ENCODE data around the gene IL19.
"Not testable (repeated sequence)": the region's sequence is repeated elsewhere in the genome, so short reads cannot be mapped to it uniquely, and the experiment has no call there.

IL19 gene

DNA sequence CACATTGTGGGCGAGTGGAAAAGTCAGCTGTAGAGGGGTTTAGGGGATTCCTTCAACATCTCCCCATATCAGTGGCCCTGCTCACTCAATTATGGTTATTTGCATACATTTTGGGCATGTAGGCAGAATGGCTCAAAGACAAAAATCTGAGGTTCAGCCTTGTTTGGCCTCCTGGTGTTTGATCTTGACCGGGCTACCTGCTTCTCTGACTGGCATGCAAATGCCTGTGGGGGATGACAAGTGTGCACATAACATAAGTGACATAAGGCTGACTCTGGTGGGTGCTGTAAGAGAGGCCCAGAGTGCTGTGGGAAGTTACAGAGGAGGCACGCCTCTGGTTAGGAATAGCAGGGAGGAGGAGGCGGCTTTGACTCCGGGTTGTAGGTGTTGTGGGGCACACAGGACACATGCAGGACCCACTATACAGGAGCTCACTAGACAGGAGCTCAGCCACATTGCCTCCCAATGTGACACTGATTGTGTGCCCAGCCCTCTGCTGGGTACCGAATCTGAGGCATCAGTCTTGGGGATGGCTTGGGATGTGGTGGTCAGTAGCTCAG is 29.4 kb upstream of the IL19 start:
- no peak for DNase-seq

DNA sequence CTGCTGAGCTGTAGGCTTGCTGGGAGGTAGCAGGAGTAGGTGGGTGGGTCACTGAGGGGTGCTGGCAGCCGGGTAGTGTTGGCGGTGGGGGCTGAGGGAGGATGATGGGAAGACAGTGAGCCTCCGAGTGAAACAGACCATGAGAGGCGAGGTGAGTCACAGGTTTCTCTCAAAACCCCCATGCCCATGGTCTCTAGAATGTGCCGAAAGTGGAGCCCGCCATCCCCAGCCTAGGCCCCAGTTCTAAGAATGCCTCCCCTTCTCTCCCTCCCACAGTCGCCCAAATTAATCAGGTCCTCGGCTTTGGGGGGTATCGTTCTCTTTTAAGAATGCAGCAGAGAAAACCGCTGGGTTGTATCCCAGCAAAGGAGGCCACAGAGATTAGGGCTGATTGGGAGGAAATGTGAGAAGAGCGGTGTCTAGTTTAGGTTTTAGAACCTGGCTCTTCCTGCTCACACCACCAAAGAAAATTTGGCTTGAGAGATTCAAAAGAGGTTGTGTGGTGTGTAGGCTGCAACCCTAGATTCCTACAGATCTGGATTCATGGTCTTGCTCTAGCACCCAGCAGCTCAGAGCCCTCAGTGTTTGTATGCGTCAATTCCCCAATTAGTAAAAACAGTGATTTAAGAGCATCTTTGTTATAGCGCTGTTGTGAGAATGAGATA is 27.7 kb upstream of the IL19 start:
- DNase-seq, result no peak

DNA sequence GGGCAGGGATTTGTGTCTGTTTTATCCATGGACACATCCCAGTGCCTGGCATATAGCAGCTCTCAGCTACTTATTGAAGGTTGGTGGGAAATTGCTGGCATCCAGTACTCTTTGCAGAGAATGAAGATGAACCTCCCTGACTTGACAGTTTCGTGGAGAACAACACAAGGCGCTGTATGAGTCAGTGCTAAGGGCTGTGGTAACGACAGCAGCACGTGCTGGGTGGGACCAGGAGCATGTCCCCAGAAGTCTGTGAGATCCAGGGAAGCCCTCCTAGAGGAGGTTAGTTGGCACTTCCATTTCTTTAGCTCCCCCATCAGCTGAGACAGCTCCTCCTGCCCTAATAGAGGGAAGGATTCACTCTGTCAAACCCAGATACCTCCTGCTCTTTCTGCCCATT is 25.9 kb upstream of the IL19 start:
- no peak for DNase-seq

DNA sequence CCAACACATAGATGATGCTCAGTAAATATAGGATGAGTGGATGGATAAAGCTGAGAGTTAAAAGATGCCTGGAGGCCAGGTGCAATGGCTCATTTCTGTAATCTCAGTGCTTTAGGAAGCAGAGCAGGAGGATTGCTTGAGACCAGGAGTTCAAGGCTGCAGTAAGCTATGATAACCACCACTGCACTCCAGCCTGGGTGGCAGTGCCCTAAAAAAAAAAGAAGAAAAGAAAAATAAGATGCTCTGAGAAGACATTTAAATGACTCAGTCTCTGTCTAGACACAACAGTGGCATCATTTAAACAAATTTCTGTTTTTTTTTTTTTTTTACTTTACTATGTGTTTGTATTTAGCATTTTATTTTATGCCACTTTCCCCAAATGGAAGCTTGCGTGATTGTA is 25.3 kb upstream of the IL19 start:
- DNase-seq, result no peak

DNA sequence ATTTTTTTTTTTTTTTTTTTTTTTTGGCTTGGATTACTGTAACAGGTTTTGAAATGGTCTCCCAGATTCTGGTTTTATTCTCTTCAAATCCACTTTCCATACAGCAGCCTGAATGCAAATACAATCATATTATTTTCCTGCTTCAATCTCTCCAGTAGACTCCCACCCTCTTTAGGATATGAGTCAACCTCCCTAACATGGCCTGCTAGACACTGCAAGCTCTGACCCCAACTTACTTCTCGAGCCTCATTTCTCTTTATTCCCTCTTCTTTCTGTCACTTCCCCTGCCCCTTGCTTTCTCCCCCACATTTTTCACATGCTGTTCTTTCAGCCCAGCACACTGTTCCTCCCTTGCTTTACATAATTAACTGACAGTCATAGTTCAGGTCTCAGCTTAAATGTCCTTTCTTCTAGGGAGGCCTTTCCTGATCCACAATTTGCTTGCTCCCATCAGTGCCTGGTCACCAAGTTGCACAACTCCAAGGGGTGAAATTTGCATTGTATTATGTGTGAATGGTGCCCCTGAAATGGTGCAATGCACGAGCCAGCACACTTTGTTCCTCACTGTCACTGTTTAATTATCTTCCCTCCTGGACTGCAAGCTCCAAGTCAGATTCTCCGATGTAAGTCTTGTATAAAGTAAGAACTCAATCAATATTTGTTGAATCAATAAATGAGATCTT is 22.1 kb upstream of the IL19 start:
- no peak for DNase-seq

DNA sequence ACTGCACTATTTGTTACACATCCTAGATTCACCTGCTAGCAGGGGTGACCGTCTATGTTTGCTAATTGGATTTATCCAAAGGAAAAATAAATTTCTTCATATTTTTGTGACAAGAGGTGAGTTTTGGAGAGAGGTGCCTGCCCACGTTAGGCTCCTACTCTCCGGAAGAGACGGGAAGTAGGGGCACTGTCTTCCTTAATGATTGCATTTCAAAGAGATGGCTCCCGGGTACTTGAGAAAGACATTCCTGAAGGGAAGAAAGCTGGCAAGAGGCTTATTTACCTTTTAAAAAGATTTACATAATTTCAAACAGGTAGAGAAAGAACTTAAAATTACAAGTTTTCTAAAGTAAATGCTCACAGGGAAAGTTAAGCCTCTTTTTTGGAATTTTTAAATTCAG is 18.7 kb upstream of the IL19 start:
- no peak for DNase-seq

DNA sequence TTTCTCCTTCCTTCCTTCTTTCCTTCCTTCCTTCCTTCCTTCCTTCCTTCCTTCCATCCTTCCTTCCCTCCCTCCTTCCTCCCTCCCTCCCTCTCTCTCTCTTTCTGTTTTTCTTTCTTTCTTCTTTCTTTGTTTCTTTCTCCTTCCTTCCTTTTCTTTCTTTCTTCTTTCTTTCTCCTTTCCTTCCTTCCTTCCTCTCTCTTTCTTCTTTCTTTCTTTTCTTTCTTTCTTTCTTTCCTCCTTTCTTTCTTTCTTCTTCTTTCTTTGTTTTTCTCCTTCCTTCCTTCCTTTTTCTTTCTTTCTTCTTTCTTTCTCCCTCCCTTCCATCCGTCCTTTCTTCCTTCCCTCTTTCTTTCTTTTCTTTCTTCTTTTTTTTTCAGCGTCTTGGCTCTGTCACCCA is 18.1 kb upstream of the IL19 start:
- DNase-seq, result no peak

DNA sequence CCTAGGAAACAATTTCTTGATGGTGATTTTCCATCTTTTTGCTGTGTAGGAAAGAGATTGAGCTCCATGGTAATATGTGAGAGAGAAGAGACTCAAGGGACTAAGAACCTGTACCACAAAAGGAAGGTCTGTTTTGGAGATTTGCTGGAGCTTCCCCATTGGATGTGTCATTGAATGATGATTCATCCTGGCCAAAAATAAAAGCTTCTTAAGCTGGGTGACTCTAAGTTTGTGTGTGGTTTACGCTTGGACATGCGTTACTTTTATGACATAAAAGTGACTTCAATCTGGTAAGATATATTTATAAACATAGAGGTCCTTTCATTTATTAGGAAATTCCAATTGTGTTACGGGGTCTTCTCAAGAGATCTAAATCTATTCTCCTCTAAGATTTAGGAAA is 17.4 kb upstream of the IL19 start:
- no peak for DNase-seq

DNA sequence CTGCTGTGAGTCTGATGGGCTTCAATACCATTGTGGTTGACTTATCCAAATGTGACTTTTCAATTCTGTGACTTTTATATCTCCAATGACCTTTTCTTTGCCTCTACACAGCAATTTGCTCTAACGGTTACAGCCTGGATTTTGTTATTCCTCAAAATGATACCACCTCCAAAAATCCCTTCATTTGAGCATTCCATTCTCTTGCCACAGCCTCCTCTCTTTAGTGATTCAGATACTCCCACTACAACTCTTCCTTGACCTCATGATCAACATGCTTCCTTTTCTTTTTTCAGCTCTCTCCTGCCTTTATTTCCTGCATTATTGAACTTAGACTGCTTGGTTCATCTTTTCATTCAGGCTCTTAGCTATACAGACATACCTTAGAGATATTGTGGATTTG is 16.6 kb upstream of the IL19 start:
- no peak for DNase-seq

DNA sequence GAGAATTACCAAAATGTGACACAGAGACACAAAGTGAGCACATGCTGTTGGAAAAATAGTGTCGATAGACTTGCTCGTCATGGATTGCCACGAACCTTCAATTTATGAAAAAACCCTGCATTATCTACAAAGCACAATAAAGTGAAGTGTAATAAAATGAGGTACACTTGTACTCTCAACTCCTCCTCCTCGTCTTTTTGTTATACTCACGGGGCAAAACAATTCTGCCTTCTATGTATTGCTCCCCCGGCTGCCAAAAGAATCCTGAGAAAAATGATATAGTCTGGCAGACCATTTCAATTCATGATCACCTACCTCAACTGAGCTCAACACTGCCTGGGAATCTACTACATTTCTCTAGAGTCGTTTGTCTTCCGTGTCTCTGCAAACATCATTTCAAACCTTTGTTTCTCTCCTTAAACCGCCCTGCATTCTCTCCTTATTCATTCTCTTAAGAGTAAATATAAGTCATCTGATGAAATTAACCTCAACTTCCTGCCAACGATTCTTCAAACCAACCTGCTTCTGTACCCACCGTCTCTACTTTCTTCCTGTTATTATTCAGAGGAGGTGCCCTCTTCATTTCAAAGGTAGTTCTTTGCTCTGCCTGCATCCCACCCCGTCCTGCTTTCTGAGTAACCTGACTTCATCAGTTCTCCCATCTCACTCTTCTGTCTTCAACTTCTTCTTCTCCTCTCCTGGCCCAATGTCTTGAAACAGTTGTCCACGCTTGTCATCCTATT is 12.9 kb upstream of the IL19 start:
- no peak for DNase-seq

DNA sequence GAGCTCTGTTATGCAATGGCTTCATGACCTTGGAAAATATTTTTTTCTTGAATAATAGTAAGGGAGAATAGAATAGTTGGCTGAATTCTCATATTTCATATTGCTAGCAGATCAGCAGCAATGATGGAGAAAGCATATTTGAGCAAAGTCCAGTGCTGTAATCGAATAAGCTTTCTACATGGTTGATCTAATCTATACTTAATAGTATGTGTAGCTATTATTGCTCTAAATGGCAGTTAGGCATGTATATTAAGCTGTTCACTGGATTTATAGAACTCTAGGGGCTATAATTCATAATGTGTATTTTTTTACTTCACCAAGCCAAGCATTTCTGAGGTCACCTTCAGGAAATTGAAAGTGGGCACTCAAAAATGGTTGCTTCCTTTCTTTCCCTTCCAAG is 10.0 kb upstream of the IL19 start:
- DNase-seq, result no peak

DNA sequence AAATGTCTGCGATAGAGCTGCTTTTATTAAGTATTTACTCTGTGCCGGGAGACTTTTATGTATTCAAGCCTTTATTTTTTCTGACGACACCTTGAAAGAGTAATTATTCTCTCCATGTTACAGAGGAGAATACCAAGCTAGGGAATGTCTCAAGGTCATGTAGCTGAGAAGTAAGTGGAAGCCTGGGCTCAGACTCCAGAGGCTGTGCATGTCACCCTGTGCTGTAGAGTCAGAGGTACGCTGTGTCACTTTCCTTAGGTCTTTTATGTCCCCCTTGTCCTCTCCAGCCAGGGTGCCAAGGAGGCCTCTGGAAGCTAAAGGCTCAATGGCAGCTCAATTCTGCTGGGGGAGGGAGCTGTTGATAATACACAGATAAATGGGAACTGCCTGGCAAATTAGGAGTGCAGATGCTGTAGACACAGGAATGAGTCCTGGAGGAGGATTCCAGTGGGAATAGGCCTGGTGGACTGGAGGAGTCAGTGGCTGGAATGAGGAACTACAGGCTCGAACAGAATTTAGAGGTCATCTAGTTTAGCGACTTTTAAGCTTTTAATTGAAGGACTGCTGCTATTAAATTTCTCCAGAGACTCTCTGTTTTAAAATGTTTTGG is 9.3 kb upstream of the IL19 start:
- DNase-seq, result no peak

DNA sequence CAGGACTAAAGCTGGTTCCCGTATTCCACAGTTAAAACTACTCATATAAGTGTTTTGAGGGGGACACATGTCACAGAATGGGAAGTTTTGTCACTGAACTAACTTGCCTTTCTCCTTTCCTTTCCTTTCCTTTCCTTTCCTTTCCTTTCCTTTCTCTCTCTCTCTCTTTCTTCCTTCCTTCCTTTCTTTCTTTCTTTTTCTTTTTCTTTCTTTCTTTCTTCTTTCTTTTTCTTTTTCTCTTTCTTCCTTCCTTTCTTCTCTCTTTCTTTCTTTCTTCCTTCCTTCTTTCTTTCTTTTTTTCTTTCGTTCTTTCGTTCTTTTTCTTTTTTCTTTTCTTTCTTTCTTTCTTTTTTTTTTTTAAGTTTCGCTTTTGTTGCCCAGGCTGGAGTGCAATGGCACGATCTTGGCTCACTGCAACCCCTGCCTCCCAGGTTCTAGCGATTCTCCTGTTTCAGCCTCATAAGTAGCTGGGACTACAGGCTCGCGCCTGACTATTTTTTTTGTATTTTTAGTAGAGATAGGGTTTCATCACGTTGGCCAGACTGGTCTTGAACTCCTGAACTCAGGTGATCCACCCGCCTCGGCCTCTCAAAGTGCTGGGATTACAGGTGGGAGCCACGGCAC is 7.7 kb upstream of the IL19 start:
- not testable (repeated sequence) for DNase-seq

DNA sequence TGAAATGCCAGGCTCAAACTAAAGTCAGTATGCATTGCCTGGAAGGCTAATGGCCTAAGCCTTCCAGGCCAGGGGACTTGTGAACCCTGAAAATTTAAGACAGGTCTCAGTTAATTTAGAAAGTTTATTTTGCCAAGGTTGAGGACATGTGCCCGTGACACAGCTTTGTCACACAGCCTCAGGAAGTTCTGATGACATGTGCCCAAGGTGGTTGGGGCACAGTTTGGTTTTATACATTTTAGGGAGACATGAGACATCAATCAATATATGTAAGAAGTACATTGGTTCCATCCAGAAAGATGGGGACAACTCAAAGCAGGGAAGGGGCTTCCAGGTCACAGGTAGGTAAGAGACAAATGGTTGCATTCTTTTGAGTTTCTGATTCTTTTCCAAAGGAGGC is 4.8 kb upstream of the IL19 start:
- DNase-seq, result not testable (repeated sequence)

DNA sequence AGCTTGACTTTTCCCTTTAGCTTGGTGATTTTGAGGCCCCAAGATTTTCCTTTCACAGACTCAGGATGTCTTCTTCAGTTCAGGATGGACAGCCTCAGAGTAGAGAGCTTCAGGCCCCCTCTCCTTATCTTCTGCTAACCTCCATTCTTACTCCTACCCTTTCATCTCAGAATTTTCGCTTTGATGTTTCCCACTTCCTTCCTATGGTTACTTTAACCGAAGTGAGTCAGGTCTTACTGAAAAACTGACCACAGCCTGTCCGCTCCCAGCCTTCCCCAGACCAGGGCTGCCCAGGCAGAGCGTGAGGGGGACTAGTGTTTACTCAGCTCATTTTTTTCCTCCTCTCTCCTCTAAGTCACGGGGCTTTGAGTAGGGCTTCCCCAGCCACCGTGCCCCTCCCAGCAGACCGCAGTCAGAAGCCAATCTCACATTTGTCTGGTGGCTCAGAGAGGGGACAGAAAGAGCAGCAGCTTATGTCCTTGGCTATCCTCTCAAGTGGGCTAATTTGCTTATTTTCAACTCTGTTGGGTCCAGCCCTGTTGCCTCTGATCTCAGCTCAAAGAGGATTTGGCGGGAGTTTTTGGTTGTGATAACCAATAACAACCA is 4.2 kb upstream of the IL19 start:
- DNase-seq, result no peak

DNA sequence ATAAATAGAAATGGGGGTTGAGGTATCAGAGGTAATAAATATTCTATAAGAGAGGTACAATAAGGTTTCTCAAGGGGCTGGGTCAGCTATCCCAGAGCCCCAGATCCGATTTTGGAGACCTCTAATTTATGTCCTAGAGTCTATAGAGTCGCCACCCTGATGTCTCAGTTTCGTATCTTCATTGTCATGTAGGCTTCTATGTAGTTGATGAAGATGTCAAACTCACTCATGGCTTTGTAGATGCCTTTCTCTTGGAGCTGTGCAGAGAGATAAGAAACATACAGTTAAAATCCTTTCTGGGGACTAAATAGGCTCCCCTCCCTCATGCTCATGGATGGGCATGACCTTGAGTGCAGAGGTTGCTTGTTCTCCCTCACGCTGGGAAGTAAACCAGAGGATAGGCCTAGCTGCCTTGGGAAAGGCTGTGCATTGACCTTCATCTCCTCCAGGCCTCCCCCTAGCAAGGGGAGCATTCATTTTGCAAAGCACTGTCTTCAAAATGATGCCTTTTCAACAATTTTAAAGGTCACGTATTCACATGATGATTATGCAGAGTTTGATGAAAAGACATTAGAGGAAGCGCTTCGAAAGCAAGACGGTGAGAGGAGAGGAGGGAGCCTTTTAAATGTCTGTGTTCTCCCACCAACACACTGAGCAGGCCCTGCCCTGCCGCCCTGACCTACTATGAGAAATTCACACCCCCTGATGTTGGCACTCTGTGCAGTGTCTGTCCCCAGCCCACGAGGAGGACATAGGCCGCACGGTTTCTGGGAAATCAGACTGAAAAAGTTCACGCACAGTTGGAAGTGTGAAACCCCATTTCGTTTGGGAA is 1.9 kb upstream of the IL19 start:
- no peak for DNase-seq

DNA sequence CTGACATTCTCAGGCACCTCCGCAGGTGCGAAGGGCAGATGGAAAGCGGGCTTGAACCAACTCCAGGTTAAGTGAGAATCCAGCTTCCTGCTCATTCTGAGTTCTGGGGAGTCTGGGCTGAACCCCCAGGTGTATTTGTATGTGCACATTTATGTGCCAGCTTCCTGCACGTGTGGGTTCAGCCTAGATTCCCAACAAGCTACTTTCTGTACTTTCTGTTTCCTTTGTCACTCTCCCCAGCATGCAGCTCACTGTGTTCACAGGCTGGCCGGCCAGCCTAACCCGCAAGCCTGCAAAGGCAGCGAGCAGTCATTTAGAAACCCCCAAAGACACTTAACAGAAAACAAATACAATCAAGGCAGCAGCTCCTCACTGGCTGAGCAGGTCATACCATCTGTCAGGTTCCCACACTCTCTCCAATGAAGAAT is 1.3 kb upstream of the IL19 start:
- DNase-seq, result no peak

DNA sequence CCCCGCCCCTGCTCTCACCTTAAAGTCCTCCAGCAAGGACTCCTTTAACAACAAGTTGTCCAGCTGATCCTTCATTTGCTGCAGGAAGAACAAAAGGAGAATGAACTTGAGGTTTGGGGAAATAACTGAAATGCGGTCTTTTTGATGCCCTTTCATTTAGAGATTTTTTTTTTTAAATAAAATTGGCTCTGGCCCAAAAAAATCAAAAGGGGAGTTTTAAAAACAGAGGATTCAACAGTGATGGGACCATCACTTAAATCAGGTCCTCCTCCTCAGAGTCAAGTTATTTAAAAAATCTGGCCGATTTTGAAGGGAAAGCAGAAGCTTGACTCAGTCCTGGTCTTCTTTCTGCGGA is 742 bp downstream of the IL19 start:
- DNase-seq, result no peak

DNA sequence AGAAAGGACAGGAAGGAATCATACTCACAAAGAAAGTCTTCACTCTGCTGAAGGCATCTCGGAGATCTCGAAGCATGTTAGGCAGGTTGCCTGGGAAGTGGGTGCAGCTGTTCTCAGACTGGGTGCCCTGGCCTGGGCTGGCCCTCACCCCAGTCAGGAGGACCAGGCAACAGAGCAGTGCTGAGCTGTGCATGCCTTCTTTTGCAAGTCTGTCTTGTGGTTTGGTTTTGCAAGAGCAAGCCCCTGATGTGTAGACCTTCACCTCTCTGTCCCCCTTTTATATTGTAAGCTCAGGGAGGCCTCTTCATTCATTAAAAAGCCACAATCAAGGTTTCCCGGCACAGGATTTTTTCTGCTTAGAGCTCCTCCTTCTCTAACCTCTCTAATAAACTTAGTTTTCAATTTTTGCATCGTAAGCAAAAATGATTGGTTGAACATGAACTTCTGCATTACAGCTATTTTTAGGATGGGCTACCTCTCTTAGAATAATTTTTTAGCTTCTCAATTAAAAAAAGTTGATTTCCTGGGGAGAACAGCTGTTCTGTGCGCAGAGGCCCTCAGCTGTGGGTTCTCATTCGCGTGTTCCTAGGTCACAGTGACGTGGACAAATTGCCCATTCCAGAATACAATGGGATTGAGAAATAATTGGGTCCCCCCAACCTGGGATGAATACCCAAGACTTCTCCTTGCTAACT is 1.8 kb downstream of the IL19 start, which contains the start of gene IL10:
Gene IL10, minus strand, starts transcription at position 252 of the 695 bp plus-strand sequence. Its CDS starts 59 bp downstream, at position 193.
- no peak for DNase-seq

DNA sequence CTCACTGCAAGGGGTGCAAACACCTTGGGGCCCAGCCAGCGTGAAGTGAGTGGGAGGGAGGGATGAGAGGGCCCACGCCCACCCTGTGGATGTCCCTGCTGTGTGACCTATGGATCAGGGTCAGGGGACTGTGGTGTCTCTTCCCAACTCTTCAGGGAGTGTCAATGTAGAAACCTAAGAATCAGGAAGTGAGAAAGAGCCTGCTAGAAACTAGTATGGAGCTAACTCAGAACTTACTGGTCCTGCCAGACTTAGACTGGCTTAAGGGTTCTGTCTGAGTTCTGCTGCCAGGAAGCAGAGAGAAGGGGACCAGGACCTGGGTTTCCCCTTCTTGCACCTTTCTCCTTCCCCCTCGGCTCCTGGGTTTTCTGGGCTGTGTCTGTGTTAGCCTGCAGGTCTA is 3.5 kb downstream of the IL19 start:
- no peak for DNase-seq

DNA sequence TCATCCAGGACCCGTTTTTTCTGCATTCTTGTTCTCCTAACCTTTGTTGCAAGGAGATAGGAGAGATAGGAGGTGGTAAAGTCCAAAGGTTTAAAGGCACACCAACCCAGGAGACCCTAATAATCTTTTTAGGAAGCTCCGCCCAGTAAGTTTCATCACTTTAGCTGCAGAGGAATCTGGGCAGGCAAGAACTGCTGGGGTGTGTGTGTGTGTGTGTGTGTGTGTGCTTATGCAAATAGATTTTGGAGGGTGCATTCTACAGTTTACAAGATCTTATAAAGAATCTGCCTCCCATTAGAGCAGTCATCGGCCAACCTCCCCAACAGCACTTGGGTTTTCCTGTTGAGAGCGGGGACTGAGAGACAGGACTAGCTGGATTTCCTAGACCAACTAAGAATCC is 5.7 kb downstream of the IL19 start:
- DNase-seq, result no peak

Measured in NCI-H510A (cell line).